ENCODE data around the gene RAB10.
"Not testable (repeated sequence)": the region's sequence is repeated elsewhere in the genome, so short reads cannot be mapped to it uniquely, and the experiment has no call there.

RAB10 gene

GRCh38 chr2:25992556-25992955 is 41.3 kb upstream of the RAB10 start:
- Histone ChIP-seq H3K9ac (ENCODE audit: low read length) (no peak overlapping the region), H2AFZ (ENCODE audit: low read depth, low read length) (no peak overlapping the region), H3K4me2 (ENCODE audit: low read length) (no peak overlapping the region), H3K79me2 (ENCODE audit: low read length) (no peaks in the 10 kb centered on the region), H4K20me1 (ENCODE audit: insufficient read depth, low read length) (no peaks in the 10 kb centered on the region), H3K4me3 (ENCODE audit: low read length) (no peak overlapping the region), H3K27me3 (ENCODE audit: low read depth, low read length) (no peaks in the 10 kb centered on the region), H3K36me3 (replicated peaks; ENCODE audit: low read depth, low read length) (no peaks in the 10 kb centered on the region), H3K27ac (ENCODE audit: low read length) (no peak overlapping the region), H3K4me1 (ENCODE audit: low read length) (peaks cover 8% of the 10 kb centered on the region), H3K9me3 (ENCODE audit: insufficient read depth, low read length) (no peaks in the 10 kb centered on the region)
- TF ChIP-seq CTCF (IDR thresholded peaks at IDR 0.05; ENCODE audit: low read depth, low read length) = no peak
- no peak for TF ChIP-seq EZH2phosphoT487 (IDR thresholded peaks at IDR 0.05; ENCODE audit: low read depth)

GRCh38 chr2:25993049-25993448 is 40.8 kb upstream of the RAB10 start:
- Histone ChIP-seq H3K36me3 (replicated peaks; ENCODE audit: low read depth, low read length) (no peaks in the 10 kb centered on the region), H3K79me2 (ENCODE audit: low read length) (no peaks in the 10 kb centered on the region), H3K4me1 (ENCODE audit: low read length) (peaks cover 8% of the 10 kb centered on the region), H3K9ac (ENCODE audit: low read length) (no peak overlapping the region), H3K27me3 (ENCODE audit: low read depth, low read length) (no peaks in the 10 kb centered on the region), H3K27ac (ENCODE audit: low read length) (no peak overlapping the region), H3K9me3 (ENCODE audit: insufficient read depth, low read length) (no peaks in the 10 kb centered on the region), H3K4me2 (ENCODE audit: low read length) (no peak overlapping the region), H4K20me1 (ENCODE audit: insufficient read depth, low read length) (no peaks in the 10 kb centered on the region), H2AFZ (ENCODE audit: low read depth, low read length) (no peak overlapping the region), H3K4me3 (ENCODE audit: low read length) (no peak overlapping the region)
- TF ChIP-seq EZH2phosphoT487 (IDR thresholded peaks at IDR 0.05; ENCODE audit: low read depth) (no peak), CTCF (IDR thresholded peaks at IDR 0.05; ENCODE audit: low read depth, low read length) (no peak)

DNA sequence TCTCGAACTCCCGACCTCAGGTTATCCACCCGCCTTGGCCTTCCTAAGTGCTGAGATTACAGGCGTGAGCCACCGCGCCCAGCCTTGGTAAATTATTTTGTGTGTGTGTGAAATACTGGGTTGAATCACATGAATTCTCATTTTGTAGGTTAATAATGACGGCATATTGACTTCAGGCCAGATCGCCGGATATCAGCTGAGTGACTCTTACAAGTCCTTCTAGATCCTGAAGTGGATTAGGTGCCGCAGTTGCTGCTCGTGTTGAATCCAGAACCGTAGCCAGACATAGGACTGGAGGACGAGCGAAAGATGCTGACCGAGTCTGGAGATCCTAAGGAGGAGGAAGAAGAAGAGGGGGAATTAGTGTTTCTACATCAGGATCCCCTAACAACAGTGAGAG is 39.4 kb upstream of the RAB10 start:
- Histone ChIP-seq H4K20me1 (ENCODE audit: insufficient read depth, low read length) (no peaks in the 10 kb centered on the region), H3K9ac (ENCODE audit: low read length) (no peak overlapping the region), H2AFZ (ENCODE audit: low read depth, low read length) (no peak overlapping the region), H3K36me3 (replicated peaks; ENCODE audit: low read depth, low read length) (no peaks in the 10 kb centered on the region), H3K4me2 (ENCODE audit: low read length) (no peak overlapping the region), H3K27me3 (ENCODE audit: low read depth, low read length) (no peaks in the 10 kb centered on the region), H3K4me1 (ENCODE audit: low read length) (peaks cover 8% of the 10 kb centered on the region), H3K4me3 (ENCODE audit: low read length) (no peak overlapping the region), H3K9me3 (ENCODE audit: insufficient read depth, low read length) (no peaks in the 10 kb centered on the region), H3K27ac (ENCODE audit: low read length) (no peak overlapping the region), H3K79me2 (ENCODE audit: low read length) (no peaks in the 10 kb centered on the region)
- TF ChIP-seq CTCF (IDR thresholded peaks at IDR 0.05; ENCODE audit: low read depth, low read length) (no peak), EZH2phosphoT487 (IDR thresholded peaks at IDR 0.05; ENCODE audit: low read depth) (no peak)

- no peaks in the 10 kb centered on the region for H3K9me3 ChIP-seq (ENCODE audit: insufficient read depth, low read length)
- H3K9ac ChIP-seq (ENCODE audit: low read length) = no peak overlapping the region
- no peaks in the 10 kb centered on the region for H3K79me2 ChIP-seq (ENCODE audit: low read length)
- no peak overlapping the region for H2AFZ ChIP-seq (ENCODE audit: low read depth, low read length)
- H4K20me1 ChIP-seq (ENCODE audit: insufficient read depth, low read length) = no peaks in the 10 kb centered on the region
- peaks cover 2% of the 10 kb centered on the region; the same call in 1 of the 2 replicates for H3K4me1 ChIP-seq (ENCODE audit: low read length)
- H3K27ac ChIP-seq (ENCODE audit: low read length) = no peak overlapping the region
- no peaks in the 10 kb centered on the region for H3K27me3 ChIP-seq (ENCODE audit: low read depth, low read length)
- no peak overlapping the region for H3K4me2 ChIP-seq (ENCODE audit: low read length)
- H3K36me3 ChIP-seq (replicated peaks; ENCODE audit: low read depth, low read length) = no peaks in the 10 kb centered on the region
- TF ChIP-seq EZH2phosphoT487 (IDR thresholded peaks at IDR 0.05; ENCODE audit: low read depth) (no peak), CTCF (IDR thresholded peaks at IDR 0.05; ENCODE audit: low read depth, low read length) (no peak)
- no peak overlapping the region for H3K4me3 ChIP-seq (ENCODE audit: low read length)
These were observed 37.0 kb upstream of the RAB10 start for GRCh38 chr2:25996844-25997243.

DNA sequence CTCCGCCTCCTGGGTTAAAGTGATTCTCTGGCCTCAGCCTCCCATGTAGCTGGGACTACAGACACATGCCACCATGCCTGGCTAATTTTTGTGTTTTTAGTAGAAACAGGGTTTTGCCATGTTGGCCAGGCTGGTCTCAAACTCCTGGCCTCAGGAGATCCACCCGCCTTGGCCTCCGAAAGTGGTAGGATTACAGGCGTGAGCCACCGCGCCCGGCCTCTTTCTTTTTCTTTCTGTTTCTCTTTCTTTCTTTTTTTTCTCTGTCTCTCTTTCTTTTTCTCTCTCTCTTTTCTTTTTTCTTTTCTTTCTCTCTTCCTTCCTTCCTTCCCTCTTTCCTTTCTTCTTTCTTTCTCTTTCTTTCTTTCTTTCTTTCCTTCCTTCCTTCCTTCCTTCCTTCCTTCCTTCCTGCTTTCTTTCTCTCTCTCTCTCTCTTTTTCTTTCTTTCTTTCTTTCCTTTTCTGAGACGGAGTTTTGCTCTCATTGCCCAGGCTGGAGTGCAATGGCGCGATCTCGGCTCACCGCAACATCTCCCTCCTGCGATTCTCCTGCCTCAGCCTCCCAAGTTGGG is 35.0 kb upstream of the RAB10 start:
- H4K20me1 ChIP-seq (ENCODE audit: insufficient read depth, low read length); H3K4me2 ChIP-seq (ENCODE audit: low read length); H2AFZ ChIP-seq (ENCODE audit: low read depth, low read length); H3K4me3 ChIP-seq (ENCODE audit: low read length); H3K4me1 ChIP-seq (ENCODE audit: low read length); H3K27ac ChIP-seq (ENCODE audit: low read length); H3K9ac ChIP-seq (ENCODE audit: low read length); H3K27me3 ChIP-seq (ENCODE audit: low read depth, low read length); H3K9me3 ChIP-seq (ENCODE audit: insufficient read depth, low read length); H3K79me2 ChIP-seq (ENCODE audit: low read length); H3K36me3 ChIP-seq (replicated peaks; ENCODE audit: low read depth, low read length): not testable (repeated sequence)

- H3K4me1 ChIP-seq (ENCODE audit: low read length); H3K4me2 ChIP-seq (ENCODE audit: low read length); H2AFZ ChIP-seq (ENCODE audit: low read depth, low read length); H3K36me3 ChIP-seq (replicated peaks; ENCODE audit: low read depth, low read length); H3K9ac ChIP-seq (ENCODE audit: low read length); H3K4me3 ChIP-seq (ENCODE audit: low read length); H3K27ac ChIP-seq (ENCODE audit: low read length); H3K79me2 ChIP-seq (ENCODE audit: low read length); H3K9me3 ChIP-seq (ENCODE audit: insufficient read depth, low read length); H4K20me1 ChIP-seq (ENCODE audit: insufficient read depth, low read length); H3K27me3 ChIP-seq (ENCODE audit: low read depth, low read length): not testable (repeated sequence)
These were observed 34.5 kb upstream of the RAB10 start for GRCh38 chr2:25999406-25999805.
